Stimulated activated CD4-positive, alpha-beta T cell treated with anti-CD3 and anti-CD28 coated beads, TNF-alpha, amount 100 ng/mL, for 4 hours (primary cell): ENCODE data around the gene RGS6.

ENCODE experiments used
- DNase-seq, 3 experiments: peaks; one replicate each; pipeline ENCODE4 v3.0.0-alpha.2; 2020; ENCODE audit warnings: low read depth in 3 of 3

RGS6 gene

DNA sequence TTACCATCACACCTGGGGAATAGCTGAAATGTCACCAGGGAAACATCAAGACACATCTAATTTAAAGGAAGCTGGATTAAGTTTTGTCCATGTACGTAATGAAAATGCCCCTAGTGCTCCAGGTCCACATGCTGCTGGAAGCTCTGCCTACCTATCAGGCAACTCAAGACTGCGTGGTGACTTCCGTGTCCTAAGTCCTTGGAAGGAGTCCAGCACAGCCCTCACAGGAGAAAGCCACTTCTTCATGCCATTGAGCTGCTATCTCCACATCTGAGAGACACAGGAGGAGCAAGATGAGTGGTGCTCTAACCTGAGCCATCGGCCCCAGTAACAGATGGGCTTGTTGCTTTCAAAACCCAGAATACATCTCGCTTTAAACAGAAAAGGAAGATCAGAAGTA lies 645.3 kb downstream of the RGS6 start:
- no peak for DNase-seq

DNA sequence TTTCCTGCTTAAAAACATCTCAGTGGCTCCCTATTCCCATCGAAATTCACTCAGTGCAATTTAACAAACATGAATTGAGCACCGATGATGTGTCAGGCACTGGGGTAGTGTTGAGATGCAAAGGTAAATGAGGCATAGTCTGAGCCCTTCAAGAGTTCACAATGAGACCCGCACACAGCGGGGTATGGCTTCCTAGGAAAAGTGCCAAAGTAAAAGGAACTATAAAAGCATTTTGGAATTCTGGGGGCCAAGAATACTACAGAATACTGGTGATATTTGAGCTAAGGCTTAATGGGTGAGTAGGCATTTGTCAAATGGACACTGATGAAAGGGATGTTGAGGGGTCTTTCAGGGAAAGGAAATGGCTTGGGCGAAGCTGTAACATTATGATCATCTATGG lies 646.3 kb downstream of the RGS6 start:
- DNase-seq = no peak

DNA sequence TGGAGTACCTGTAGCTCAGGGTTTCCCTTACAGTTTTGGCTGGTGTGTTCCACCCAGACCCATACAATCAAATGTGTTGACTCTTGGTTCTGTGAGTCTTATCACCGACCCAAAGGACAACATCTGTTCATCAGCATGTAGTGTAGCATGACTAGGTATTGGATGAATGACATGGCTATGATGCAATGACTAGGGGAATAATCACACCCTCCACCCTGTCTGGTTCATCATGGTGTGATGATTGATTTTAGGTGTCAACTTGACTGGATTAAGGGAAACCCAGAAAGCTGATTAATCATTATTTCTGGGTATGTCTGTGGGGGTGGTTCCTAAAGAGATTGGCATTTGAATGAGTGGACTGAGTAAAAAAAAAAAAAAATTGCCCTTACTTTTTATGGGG lies 650.4 kb downstream of the RGS6 start:
- DNase-seq = no peak

- DNase-seq = no peak
Measured at GRCh38 chr14:72583316-72584272, 651.4 kb downstream of the RGS6 start.

DNA sequence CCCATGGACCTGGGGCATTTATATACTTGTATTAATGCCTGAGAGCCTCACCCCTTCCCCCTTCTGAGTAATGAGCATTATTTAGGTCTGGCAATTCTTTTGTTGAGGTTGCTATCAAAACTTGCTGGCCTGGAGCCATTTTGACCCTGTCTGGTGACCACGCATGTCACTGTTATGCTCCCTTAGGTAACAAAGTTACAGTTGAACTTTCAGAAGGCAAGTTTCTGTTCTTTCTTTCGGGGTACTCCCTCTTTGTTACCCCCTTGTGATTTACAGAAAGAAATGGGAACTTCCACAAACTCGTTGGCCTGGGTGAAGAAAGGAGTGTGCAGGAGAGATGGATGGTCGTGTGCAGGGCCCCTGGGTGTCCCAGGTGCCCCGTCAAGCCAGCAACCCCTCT lies 656.3 kb downstream of the RGS6 start:
- DNase-seq = no peak

- DNase-seq = no peak
Measured at GRCh38 chr14:72589652-72590051, 657.4 kb downstream of the RGS6 start.

- DNase-seq = no peak
Measured at GRCh38 chr14:72590577-72590976, 658.3 kb downstream of the RGS6 start.

DNA sequence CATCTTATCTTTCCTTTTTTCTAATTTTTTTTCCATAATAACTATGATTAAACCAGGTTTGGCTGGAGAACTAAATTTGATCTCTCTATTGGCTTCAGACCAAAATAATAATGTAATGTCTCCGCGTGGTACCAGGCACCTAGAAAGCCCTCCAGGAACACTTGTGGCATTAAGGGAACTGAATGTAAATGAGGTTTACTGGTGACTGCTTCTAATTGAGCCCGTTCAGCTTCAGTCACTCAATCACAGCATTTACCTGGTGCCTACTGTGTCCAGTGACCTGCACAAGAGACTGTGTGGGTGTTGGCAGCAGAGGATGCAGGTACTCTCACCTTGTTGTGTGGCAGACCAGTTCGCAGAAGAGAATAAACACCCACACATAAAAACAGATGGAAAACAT lies 659.2 kb downstream of the RGS6 start:
- no peak for DNase-seq

DNA sequence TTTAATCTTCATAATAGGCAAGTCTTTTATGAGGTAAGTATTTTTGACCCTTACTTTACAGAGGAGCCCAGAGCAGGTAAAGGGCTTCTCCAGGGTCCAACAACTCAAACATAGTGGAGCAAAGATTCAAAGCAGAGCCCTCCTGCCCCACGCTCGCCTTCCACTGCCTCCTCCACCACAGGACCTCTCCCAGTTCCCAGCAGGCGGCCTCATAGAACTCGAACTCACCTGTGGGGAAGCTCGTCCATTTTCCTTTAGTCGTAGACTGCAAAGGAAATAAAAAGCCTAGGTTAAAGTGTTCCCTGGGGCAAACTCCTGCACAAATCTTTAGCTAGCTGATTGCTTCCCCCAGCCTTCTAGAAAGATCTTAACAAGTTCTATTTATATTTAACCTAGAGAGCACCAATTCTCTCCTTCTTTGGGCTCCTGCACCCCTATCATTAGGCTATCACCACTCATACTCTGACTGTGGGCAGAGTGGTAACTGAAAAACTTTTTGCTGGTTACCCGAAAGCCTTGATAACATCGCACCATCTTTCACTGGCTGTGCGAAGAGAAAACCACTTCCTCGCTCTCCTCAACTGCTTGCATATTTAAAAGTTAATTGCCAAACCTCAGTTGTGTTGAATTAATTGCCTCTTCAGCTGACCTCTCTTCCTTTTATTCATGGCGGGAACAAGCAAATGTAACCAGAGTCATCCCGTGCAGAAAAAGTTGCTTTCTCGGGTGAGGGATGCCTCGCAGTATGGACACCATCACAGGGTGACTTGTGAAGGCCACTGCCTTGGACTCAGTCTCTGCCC lies 662.1 kb downstream of the RGS6 start:
- no peak for DNase-seq

DNA sequence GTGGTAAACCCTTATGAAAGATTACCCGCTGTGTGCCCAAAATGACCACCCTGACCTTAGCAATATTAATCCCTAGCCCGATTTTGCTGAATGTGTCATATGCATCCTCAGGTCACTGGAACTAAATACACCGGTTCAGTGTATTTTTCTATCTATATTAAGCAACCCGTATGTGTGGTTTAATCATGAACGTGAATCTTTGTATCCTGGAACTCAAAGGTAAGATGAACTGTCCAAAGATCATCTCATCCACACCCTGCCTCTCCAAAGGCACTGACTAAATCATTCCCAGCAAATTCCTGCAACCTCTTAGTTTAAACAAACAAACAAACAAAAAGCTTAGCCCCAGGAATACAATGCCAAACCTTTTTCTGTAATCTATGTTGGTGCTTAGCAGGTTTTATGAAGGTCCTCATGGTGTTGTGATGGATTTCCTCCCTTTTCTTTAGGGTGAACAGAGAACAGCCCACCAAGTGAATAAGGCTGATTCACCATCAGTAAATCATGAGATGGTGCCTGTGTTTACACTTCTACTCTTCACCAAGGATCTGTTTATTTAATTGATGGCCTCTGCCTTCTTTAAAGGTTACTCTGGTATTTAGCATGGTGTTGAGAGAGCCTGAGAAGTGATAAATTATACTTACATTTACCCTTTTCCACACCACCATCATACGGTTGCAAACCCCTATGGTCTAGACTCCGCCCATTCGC lies 663.1 kb downstream of the RGS6 start:
- DNase-seq = no peak

DNA sequence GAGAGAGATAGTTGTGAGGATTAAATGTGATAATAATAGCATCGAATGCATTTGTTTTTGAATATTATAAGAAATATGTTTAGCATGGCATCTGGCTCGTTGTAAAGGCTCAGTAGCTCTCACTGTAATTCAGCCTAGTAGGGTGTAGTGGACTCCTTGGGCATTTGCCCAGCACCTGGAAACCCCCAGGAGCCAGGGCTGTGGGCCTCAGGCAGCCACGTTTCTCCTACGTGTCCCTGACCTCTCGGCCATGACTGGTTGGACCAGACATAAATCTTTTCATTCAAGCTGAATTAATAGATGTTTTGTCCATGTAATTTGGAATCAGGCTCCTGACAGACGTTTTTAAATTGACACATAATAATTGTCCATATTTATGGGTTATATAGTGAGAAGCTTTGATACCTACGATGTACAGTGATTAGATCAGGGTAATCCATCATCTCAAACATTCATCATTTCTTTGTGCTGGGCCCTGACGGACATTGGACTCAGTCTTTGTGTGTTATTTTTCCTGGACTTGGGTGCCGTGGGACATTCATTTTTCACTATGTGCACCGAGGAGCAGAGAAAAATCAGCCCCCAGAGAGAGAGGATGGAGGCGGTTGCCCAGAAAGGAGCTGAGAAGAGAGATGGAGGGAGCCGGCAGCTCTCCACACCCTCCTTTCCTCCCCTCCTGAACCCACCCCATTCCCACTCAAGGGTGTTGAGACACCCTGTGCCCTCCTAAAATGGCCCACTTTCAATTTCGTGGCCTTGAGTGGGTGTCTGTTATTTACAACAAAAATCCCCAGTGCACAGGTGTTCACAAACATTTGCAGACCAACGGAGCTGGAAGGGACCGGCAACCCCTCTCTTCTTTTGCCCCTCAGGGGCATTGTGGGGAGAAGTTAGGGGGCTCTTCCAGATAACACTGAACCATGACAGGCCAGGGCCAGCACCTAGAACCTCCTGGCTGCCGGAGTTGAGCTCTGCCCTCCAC lies 665.3 kb downstream of the RGS6 start:
- no peak for DNase-seq

DNA sequence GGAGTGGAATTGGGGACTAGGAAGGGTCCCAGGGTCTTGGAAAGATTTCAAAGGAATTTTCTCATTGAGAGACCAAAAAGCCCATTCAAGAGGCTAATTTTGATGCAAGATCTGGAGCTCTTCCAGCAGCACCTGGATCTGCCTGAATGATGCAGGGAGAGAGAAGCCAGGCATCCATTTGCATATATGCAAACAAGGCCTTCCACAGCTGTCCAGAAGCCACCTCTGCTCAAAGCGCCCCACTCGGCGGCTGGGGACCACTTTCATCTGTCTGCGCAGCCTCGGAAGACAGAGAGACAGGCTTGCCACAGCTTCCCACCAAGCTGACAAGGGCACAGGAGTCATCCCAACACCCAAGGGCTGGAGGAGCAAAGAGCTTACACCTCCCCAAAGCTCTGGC lies 666.1 kb downstream of the RGS6 start:
- DNase-seq = no peak

DNA sequence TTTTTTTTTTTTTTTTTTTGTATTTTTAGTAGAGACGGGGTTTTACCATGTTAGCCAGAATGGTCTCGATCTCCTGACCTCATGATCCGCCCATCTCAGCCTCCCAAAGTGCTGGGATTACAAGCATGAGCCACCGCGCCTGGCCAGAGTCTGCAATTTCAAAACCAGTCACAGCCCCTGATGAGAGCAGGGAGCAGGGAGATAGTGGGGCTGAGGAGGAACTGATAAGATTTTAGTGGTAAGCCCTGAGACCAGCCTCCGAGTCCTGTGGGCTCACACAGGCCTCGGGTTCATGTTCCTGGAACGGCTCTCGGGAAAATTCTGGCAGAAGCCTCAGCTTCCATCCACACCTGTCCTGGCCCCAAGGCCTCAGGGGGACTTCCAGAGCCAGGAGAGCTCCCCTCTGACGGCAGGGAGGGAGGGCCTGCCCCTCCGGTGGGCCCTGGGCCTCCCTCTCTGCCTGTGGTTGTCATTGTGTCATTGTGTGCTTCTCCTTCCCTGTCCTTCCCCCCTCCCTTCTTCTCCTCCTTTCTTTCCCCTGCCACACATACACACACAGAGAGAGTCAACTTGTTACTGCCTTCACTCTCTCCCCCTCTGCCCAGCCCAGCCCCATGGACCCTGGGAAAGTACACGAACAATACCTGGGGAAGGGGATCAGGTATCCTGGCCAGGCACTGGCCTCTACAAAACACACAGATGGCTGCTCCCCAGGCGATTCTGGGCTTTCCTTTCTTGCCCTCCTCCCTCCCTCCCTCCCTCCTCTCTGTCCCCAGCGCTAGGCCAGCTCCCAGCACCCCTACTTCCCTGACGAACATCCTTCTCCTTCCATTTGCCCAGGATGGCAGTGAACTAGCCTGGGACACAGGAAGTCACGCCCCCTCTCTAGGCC lies 667.6 kb downstream of the RGS6 start:
- no peak for DNase-seq

GRCh38 chr14:72600551-72601330 lies 668.5 kb downstream of the RGS6 start:
- DNase-seq = no peak

- DNase-seq = no peak
Measured at GRCh38 chr14:72603639-72604038, 671.4 kb downstream of the RGS6 start.

DNA sequence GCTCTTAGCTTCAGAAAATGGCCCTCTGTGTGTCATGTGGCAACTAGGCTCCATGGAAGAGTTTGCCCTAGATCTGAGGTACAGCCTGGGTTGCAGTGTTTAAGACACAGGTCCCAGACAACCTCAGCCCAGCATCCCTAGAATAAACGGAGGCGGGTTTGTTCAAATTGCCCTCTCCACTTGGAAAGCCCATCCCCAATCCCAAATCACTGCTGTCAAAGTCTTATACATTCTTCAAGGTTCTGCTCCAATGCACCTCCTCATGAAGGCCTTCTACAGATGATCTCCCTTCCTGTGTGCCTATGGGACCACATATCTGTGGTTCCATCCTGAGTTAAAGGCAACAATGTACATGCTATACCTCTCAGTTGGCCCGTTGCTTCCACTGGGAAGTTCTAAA lies 671.9 kb downstream of the RGS6 start:
- no peak for DNase-seq

DNA sequence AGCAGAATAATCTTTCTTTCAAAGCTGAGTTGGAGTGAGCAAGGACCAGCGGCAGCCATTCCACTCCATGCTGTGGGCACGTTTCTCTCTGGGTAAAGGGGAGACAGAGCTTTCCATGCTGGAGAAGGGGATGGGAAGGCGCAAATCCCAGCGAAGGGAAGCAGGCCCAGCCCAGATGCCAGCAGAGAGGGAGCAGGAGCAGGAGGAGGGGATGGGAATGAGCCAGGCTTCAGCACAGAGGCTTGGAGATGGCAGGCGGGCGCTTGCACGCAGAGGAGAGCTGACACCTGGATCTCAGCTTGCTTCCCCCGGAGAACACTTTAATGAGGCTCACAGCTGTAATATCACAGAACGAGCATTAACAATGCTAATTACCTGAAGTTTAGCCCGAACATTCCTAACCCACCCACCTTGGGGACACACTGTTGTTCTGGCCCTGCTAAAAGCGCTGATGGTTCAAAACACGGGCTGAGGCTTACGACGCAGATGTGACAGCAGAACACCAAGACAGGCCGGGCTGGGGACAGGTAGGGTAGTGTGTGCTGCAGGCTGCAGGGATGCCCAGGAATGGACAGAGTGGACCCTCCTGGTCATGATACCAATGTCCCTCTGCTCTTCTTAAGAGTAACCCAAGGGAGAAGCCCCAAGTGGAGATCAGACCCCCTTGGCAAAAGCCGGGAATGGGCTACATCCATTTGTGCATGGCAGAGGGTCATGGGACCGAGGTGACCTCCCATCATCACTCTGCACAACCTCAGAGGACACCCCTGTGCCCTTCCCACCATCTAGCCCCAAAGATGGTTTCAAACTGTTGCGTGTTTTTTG lies 673.1 kb downstream of the RGS6 start:
- no peak for DNase-seq

- no peak for DNase-seq
Measured at GRCh38 chr14:72605921-72606220, 673.6 kb downstream of the RGS6 start.

DNA sequence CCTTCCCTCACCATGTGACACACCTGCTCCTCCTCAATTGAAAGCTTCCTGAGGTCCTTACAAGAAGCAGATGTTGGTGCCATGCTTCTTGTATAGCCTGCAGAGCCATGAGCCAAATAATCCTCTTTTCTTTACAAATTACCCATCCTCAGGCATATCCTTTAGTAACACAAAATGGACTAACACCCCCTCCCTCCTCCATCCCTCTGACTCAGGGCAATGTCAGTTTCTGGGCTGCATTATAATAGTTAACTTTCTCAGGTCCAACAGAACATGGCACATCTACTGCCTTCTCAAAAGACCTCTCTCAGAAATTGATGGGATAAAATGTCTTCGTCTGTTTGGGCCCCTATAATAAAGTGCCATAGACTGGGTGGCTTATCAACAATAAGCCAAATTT lies 674.6 kb downstream of the RGS6 start:
- DNase-seq = no peak
